RWPE1 (cell line): ENCODE results near the gene ABI3.
"Not testable (repeated sequence)": the region's sequence is repeated elsewhere in the genome, so short reads cannot be mapped to it uniquely, and the experiment has no call there.

Source experiments
- CTCF ChIA-PET: fragments of 350-600 bp; sonication (Branson Sonifier 250); formaldehyde crosslinking; extraction: SDS; loops from one replicate; lab custom pipeline; 2021; lab: Yijun Ruan, JAX
- POLR2A ChIA-PET: fragments of 400-600 bp; formaldehyde crosslinking; extraction: SDS; loops from one replicate; lab custom pipeline; 2020; ENCODE audit warnings: antibody characterized with exemption; ENCODE audit not compliant: low non-redundant PET; lab: Yijun Ruan, JAX
- DNase-seq: peaks from one replicate; pipeline ENCODE4 v3.0.0; 2012; ENCODE audit warnings: low spot score
- H3K27ac ChIP-seq: fragments of 450-650 bp; 2 replicates; pipeline ENCODE4 v1.5.1; 2017
- CTCF ChIP-seq: fragments of 450-650 bp; conservative IDR thresholded peaks from 2 replicates; pipeline ENCODE4 v1.5.1; 2017; ENCODE audit warnings: low read depth, mild to moderate bottlenecking

Gene ABI3

DNA sequence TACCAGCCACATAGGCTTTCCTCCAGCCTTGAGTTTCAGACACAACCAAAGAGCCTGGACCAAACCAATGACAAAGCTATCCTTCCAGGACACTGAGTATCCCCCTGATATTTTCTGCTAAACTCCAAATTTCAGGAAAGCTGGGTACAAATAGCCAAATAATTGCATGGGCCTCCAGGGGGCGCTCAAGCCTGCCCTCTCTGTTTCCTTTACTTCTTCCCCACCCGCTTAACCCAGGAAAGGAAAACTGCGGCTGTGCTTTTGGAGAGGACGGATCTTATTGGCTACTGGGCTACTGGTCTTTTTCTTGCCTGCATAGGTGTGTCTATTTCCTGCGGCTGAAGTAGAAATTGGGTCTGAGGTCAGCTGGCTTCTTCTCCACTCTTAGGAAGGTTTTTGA lies 30.2 kb upstream of the ABI3 start:
- TF ChIP-seq CTCF = peak; percentile 86
- H3K27ac ChIP-seq = no peak overlapping the region
- POLR2A ChIA-PET = interaction anchor here (0.8 kb wide), 1 partner anchor 414 kb away, joined by 5 read pairs; no protein-coding TSS in a partner anchor
- DNase-seq = peak; percentile 65
- CTCF ChIA-PET = interaction anchor here (0.6 to 1.2 kb wide), 8 partner anchors 10 to 193 kb away, joined by 3 to 7 read pairs (median 3); no protein-coding TSS in a partner anchor

- ChIA-PET POLR2A (interaction anchor here (0.8 kb wide), 1 partner anchor 414 kb away, joined by 5 read pairs; no protein-coding TSS in a partner anchor), CTCF (interaction anchor here (1.2 kb wide), 2 partner anchors 17 to 110 kb away, joined by 3 read pairs; no protein-coding TSS in a partner anchor)
- no peak for TF ChIP-seq CTCF
- no peak for DNase-seq
- no peak overlapping the region for H3K27ac ChIP-seq
These were observed 29.4 kb upstream of the ABI3 start for GRCh38 chr17:49180998-49181635.

DNA sequence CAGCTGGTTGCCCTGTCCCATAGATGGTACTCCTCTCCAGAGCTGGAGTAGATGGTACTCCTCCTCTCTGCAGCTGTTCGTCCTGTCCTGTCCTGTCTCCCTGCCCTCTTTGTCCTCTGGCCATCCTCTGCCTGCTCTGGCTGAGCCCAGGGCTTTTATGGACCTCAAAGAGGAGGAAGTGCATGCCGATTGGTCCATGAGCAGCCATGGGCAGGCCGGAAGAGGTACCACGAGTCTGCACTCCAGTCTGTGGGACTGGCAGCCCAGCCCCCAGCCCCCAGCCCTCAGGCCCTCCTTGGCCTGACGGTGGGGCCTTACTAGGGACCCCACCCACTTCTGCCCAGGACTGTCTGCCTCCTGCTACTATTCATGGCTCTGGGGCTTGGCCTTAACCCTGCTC lies 27.2 kb upstream of the ABI3 start:
- ChIA-PET CTCF (interaction anchor here (0.6 kb wide), 1 partner anchor 177 kb away, joined by 4 read pairs; no protein-coding TSS in a partner anchor), POLR2A (no interaction called here)
- DNase-seq = no peak
- TF ChIP-seq CTCF = no peak
- H3K27ac ChIP-seq = no peak overlapping the region

GRCh38 chr17:49183801-49184200 lies 26.7 kb upstream of the ABI3 start:
- no peak overlapping the region for H3K27ac ChIP-seq
- ChIA-PET POLR2A (no interaction called here), CTCF (interaction anchor here (0.5 to 0.6 kb wide), 2 partner anchors 177 to 201 kb away, joined by 3 to 4 read pairs; no protein-coding TSS in a partner anchor)
- TF ChIP-seq CTCF = no peak
- DNase-seq = no peak

DNA sequence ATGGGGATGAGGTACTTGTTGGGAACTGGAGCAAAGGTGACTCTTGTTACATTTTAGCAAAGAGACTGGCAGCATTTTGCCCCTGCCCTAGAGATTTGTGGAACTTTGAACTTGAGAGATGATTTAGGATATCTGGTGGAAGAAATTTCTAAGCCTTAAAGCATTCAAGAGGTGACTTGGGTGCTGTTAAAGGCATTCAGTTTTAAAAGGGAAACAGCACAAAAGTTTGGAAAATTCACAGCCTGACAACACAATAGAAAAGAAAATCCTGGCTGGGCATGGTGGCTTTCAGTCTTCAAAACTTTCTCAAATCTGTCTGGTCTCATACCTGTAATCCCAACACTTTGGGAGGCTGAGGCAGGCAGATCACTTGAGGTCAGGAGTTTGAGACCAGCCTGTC lies 26.0 kb upstream of the ABI3 start:
- POLR2A ChIA-PET, DNase-seq, CTCF ChIA-PET: not testable (repeated sequence)

DNA sequence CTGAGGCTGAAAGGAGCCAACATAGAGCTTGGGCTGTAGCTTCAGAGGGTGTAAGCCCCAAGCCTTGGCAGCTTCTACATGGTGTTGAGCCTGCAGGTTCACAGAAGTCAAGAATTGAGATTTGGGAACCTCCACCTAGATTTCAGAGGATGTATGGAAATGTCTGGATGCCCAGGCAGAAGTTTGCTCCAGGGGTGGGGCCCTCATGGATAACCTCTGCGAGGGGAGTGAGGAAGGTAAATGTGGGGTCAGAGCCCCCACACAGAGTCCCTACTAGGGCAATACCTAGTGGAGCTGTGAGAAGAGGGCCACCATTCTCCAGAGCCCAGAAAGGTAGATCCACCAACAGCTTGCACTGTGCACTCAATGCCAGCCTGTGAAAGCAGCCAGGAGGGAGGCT lies 25.1 kb upstream of the ABI3 start:
- POLR2A ChIA-PET, H3K27ac ChIP-seq, CTCF ChIA-PET, DNase-seq: not testable (repeated sequence)

More for the DNA sequence above, 26.0 kb upstream of the ABI3 start:
- not testable (repeated sequence) for H3K27ac ChIP-seq

DNA sequence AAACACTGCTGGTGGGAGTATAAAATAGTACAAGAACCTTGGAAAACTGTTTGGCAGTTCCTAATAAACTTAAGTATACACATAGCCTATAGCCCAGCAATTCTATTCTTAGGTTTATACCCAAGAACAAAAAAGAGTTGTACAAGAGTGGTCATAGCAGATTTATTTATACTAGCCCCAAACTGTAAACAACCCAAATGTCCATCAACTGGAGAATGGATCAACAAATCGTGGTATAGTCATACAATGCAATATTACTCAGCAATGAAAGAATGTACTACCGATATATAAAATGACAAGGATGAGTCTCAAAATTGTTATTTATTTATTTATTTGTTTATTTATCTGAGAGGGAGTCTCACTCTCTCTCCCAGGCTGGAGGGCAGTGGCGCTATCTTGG lies 23.2 kb upstream of the ABI3 start:
- no peak overlapping the region for H3K27ac ChIP-seq
- no peak for DNase-seq
- POLR2A ChIA-PET = no interaction called here
- TF ChIP-seq CTCF = no peak
- CTCF ChIA-PET = no interaction called here
